ENCODE measurements around the gene CNOT11.

Gene CNOT11

GRCh38 chr2:101265893-101266499, 13.3 kb downstream of the CNOT11 start:
- no peaks in the 10 kb centered on the region for H3K27me3 ChIP-seq (replicated peaks)
- no peak overlapping the region for H3K27ac ChIP-seq
- DNase-seq, result no peak
- TF ChIP-seq CTCF (IDR thresholded peaks at IDR 0.05; ENCODE audit: low read depth, low read length, missing control alignments), result no peak
- H3K4me3 ChIP-seq (ENCODE audit: low read depth, low read length), result no peak overlapping the region
- peaks cover 54% of the 10 kb centered on the region for H3K36me3 ChIP-seq (replicated peaks)
- in situ Hi-C loops (cut with HindIII; ENCODE audit: low pct_ligation_motif_present, low sequenced_read_pairs), result no loop called here

- Histone ChIP-seq H3K27ac (no peak overlapping the region), H3K36me3 (replicated peaks) (peaks cover 54% of the 10 kb centered on the region), H3K27me3 (replicated peaks) (no peaks in the 10 kb centered on the region), H3K4me3 (ENCODE audit: low read depth, low read length) (no peak overlapping the region)
- no peak for TF ChIP-seq CTCF (IDR thresholded peaks at IDR 0.05; ENCODE audit: low read depth, low read length, missing control alignments)
- no peak for DNase-seq
- in situ Hi-C loops (cut with HindIII; ENCODE audit: low pct_ligation_motif_present, low sequenced_read_pairs), result no loop called here
These were observed 15.3 kb downstream of the CNOT11 start for GRCh38 chr2:101267671-101268656.

DNA sequence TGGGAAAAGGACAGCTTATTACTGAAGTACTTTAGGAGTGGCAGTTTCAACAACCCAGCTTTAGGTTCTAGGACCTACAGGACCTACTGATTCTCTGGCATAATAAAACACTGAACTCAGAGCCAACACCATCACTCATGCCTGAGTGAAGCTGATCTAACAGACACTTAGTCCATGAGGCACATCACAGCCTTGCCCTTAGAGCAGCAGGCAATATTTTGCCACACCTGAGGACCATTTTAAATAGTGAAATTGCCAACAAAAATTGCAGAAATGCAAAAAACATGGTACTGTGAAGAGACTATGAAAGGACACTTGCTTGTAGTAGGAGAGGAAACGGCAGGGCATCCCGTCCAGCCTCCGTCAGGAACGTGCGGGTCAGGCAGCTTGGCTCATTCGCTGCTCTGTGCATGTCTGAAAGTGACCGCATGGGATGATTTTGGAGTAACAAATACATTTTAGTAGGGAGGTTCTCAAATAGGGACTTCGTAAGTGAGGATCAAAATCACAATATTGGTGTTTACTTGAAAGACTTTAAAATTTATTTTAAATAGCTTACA, 18.1 kb downstream of the CNOT11 start:
- no peak overlapping the region for H3K4me3 ChIP-seq (ENCODE audit: low read depth, low read length)
- no peak for TF ChIP-seq CTCF (IDR thresholded peaks at IDR 0.05; ENCODE audit: low read depth, low read length, missing control alignments)
- H3K27ac ChIP-seq, result no peak overlapping the region
- in situ Hi-C loops (cut with HindIII; ENCODE audit: low pct_ligation_motif_present, low sequenced_read_pairs), result no loop called here
- DNase-seq, result no peak
- no peaks in the 10 kb centered on the region for H3K27me3 ChIP-seq (replicated peaks)
- peaks cover 47% of the 10 kb centered on the region for H3K36me3 ChIP-seq (replicated peaks)

DNA sequence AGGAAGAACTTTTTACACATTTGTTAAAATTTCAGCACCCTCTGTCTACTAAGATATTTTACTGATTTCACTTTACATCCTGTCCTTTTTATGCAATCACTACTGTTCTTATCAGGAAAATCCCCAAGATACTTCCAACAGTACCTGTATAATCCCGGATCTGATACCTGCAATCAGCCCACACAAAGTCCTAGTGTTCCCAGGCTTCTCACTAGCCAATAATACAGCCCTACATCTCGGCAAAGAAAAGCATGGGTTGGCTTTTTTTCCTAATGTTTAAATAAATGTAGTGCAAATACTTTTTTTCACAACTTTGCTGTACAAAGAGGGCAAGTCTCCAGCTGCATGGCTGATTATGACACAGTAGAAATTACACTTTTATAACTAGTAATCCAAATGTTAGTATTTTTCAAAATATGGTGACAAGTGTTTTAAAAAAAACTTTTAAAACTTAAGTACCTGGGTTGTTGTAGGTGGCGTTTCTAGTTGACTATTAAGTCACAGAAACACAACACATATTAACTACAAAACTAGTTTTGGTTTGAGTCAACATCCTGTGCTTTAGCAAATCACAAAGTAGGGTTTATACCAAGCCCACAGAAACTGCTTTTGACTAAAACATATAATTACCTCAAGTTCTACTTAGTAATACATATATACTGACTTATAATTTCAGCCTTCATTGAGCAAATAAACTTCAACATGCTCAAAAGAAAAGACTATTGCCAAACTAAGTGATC, 19.5 kb downstream of the CNOT11 start:
- Histone ChIP-seq H3K27me3 (replicated peaks) (no peaks in the 10 kb centered on the region), H3K36me3 (replicated peaks) (peaks cover 38% of the 10 kb centered on the region), H3K4me3 (ENCODE audit: low read depth, low read length) (no peak overlapping the region), H3K27ac (no peak overlapping the region)
- in situ Hi-C loops (cut with HindIII; ENCODE audit: low pct_ligation_motif_present, low sequenced_read_pairs), result no loop called here
- DNase-seq, result no peak
- no peak for TF ChIP-seq CTCF (IDR thresholded peaks at IDR 0.05; ENCODE audit: low read depth, low read length, missing control alignments)

DNA sequence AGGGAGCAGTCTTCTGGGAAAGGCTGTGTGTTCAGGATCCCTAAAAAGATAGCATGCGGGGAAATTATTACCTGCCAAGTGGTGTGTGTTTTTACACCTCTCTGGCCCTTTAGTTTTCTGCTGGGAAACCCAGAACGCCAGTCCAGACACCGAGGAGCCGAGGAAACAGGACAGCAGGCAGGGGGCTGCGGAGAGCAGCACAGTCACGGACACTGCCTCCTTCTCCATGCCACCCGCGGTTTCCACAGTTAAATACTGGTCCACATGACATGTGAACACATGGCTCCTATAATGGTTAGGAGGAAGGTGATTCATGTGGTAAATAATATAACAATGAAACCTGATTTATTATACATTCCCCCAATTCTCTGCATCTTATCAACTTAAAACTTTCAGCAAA, 20.4 kb downstream of the CNOT11 start:
- TF ChIP-seq CTCF (IDR thresholded peaks at IDR 0.05; ENCODE audit: low read depth, low read length, missing control alignments), result no peak
- no peaks in the 10 kb centered on the region for H3K27me3 ChIP-seq (replicated peaks)
- no peak overlapping the region for H3K4me3 ChIP-seq (ENCODE audit: low read depth, low read length)
- peaks cover 38% of the 10 kb centered on the region for H3K36me3 ChIP-seq (replicated peaks)
- no peak for DNase-seq
- in situ Hi-C loops (cut with HindIII; ENCODE audit: low pct_ligation_motif_present, low sequenced_read_pairs), result no loop called here
- H3K27ac ChIP-seq, result no peak overlapping the region

All from brain microvascular endothelial cell (primary cell).